Activated CD8-positive, alpha-beta memory T cell treated with anti-CD3 and anti-CD28 coated beads for 1 hour (primary cell): ENCODE measurements around the gene SNORC.
"Not testable (repeated sequence)": the region's sequence is repeated elsewhere in the genome, so short reads cannot be mapped to it uniquely, and the experiment has no call there.

Experiments
- DNase-seq, 2 donors: peaks; one replicate each; pipeline ENCODE4 v3.0.0-alpha.2; 2020; ENCODE audit warnings: low read depth in 1 of 2; ENCODE audit errors: extremely low read depth in 1 of 2

Gene SNORC

DNA sequence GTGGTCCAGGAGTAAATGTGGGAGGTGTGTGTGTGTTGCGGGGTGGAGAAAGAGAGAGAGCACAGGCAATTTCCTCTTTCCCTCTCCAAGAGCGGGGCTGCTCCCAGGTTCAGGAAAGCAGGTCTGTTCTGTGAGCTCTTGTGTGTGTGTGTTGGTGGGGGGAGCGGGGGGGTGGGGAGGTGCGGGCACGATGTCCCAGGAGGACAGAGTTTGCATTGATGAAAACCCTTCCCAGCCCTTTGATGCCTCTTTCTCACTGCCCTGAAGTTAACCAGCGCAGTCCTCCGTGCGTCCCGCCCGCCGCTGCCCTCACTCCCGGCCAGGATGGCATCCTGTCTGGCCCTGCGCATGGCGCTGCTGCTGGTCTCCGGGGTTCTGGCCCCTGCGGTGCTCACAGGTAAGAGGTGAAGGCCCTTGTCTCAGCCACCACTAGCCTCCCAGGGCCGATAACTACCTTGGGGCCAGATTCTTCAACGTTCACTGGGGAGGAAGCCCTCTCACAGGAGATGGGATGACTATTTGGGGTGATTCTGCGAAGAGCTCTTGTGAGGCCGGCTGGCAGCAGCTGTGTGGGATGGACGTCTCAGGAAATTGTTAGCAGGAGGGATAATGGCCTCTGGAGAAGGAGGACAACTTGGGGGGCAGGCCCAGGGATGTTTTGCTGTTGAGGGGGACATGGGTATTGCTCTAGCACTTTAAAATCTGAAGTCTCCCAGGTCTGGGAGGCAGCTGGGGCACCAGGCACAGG lies at the start of gene SNORC:
SNORC (plus strand) TSS at position 247 of the 748 bp plus-strand sequence; CDS start at position 325, 78 bp downstream.
- no peak for DNase-seq

DNA sequence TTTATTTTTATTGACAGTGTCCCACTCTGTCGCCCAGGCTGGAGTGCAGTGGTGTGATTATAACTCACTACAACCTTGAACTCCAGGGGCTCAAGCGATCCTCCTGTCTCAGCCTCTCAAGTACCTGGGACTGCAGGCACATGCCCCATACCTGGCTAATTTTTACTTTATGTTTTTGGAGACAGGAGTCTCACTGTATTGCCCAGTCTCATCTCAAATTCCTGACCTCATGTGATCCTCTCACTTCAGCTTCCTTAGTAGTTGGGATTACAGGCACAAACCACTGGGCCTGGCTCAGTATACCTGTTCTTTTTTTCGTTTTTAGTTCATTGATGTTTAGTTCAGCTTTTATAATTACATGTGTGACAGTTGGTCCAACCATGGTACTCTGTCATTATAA lies 40.1 kb upstream of the SNORC start:
- DNase-seq = no peak

DNA sequence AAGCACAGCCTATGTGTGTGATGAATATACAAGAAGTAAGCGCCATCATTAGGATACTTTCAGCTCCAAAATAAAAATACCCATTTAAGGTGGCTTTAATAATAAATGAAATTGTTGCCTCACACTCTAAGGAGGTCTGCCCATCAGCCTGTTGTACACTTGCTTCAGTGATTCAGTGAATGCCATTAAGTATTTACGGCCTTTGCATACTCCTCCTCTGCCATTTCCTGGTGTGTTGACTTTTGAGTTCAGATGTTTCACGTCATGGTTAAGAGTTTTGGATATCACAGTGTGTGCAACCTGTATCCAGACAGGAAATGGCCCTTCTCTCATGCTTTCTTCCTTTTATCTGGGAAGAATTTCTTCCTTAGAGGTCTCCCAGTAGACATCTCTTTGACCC lies 38.6 kb upstream of the SNORC start:
- no peak for DNase-seq

DNA sequence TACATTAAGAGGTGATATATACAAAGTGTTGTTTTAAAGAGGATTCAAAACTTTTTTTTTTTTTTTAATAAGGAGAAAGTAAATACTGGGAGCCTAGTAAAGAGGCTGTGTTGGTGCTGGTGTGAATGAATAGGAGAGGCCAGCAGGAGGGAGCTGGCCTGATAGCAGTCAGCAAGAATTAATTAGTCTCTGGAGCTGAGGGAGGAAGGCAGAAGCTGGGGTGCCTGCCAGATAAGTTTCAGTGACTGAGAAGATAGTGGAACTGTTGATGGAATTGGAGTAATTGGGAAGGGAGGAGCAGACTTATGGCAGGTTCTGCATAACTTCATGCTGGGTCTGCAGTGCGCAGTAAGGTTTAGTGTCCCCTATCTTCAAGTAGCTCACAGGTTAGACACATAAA lies 36.2 kb upstream of the SNORC start:
- DNase-seq = no peak

DNA sequence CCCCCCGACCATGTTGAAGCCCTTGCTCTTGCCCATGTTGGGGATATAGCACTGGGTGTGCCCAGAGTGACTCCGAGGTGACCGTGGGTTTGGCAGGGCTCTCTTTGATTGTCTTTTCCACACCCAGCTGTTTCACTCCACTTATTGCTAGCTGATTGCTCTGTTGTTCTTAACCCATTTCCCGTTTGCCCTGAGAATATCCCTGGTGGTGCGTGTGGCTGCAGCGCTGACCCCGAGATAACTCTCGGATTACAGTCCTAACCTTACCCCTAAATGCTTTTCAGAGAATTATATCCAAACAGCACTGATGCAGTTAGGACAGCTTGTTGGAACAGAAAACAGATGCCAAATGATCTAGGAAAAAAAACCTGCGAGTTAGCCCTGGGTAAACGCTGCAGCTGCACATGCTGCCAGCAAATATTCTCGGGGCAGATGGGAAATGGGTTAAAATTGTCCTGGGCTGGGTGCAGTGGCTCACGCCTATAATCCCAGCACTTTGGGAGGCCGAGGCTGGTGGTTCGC lies 34.3 kb upstream of the SNORC start:
- no peak for DNase-seq

DNA sequence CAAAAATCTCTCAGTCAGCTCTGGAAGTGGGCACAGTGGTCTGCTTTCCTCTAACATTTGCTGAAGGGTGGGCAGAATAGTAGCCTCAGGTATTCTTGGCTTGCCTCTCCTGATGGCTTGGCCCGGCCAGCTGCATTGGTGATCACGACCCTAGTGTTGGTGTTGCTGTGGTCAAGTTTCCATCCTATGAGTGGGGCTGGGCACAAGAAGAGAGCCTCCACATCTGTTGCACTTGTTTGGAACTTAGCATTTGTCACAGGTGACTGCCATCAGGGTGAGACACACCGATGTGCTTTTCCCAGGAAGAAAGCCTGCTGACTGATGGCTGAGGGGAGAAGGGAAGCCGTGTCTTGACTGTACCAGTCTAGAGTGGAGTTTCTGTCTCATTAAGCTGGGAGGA lies 33.1 kb upstream of the SNORC start:
- no peak for DNase-seq

DNA sequence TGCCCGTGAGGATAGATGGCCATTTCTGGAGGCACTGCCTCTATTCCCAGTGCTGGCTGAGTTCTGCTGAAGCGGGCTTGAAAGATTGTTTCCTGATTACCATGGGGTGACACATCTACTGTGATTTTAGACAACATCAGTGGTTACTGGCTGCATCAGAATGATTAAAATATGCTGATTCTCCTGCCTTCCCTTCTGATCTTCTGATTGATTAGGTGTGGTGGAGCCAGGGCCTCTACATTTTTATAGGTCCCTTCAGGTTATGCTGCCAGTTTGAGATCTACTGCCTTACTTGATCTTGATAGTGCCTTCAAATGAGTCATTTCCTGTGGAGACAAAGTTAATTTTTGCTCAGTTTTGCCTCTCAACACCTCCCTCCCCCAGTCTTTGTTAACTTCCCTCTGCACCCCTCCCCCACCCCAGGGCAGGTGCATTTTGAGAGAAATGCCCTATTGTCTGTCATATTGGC lies 31.6 kb upstream of the SNORC start:
- DNase-seq = peak; percentile 5 to 51

DNA sequence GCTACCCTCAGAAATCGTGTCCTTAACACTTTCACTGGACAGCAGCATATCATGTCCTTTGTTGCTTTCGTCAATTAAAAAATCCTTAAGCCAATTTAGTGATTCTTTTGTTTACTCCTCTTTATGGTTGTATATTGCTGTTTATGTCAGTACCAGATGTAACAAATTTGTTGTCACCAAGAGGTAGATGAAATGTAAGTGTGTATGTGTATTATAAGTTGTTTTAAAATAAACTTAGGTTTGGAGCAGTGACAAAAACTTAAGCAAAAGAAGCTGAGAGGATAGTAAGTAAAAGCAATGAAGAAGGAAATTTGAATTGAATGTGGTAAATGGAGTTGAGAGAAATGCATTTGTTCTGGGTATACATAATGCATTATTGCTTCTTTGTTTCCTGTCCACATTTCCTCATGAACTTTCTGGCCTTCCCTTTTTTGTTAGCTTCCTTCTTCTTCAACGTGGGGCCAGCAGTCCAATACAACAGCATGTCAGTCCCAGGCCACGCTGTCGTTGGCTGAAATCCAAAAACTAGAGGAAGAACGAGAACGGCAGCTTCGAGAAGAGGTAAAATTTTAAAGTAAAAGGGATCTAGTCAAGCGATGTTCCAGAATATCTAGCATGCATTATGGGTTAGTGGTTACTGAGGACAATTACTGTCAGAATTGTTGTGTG lies 30.5 kb upstream of the SNORC start:
- no peak for DNase-seq

DNA sequence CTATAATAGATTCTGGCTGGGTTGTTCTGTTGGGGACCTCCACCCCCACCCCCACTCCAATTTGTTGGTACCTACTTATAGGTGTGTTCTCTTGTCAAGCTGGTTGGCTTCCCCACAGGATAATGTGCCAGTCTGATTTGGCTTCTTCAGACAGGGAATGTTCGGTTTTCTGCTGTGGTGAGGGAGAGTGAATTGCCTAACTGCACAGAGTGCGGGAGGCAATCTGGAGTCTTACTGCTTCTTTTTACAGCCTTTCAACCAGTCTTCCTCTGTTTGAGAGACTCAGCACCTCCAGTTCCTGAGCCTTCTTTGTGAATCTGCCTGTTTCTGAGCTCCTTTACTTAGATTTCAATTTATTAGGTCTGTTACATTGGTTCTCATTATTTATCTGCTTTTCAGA lies 27.4 kb upstream of the SNORC start:
- no peak for DNase-seq

DNA sequence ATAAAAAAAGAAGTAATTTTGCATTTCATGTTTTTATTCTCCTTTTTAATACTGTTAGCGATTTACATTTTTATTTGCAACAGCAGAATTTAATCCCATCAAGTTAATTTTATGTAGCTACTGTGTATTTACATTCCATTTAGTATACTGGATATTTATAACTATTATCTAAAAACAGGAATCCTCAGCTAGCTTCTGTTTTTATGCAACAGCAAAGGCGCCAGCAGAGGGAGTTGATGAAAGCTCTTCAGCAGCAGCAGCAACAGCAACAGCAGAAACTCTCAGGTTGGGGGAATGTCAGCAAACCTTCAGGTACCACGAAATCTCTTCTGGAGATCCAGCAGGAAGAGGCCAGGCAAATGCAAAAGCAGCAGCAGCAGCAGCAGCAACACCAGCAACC lies 26.2 kb upstream of the SNORC start:
- DNase-seq = no peak

DNA sequence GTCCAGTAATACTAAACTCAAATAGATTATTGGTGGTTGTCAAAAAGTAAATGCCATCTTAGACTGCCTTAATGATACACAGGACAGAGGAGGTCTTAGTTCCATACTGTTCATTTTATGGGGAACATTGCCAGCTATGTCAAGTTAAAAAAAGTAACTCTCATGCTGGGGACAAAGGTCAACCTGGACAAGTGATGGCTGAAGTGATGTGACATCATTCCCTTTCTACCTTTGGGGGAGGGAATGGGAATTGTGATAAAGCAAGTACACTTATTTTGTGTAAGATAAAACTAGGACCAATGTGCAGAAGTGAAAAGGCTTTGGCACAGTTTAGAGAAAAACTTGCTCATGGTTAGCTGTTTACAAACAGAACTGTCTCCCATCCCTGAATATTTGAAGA lies 24.0 kb upstream of the SNORC start:
- no peak for DNase-seq

DNA sequence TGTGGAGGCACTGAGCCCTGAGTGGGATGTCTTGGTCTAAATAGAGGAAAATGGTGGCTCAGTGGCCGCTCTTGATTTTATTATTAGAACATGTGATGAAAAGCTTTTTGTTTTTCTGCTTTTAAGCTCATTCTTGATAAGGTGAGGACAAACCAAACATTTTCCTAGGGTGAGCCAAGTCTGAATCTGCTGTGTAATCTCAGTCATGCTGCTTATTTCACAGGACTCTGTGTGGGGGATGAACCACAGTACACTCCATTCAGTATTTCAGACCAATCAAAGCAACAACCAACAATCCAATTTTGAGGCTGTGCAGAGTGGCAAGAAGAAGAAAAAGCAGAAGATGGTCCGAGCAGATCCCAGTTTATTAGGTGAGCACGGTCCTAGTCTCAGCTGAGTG lies 20.0 kb upstream of the SNORC start:
- no peak for DNase-seq

DNA sequence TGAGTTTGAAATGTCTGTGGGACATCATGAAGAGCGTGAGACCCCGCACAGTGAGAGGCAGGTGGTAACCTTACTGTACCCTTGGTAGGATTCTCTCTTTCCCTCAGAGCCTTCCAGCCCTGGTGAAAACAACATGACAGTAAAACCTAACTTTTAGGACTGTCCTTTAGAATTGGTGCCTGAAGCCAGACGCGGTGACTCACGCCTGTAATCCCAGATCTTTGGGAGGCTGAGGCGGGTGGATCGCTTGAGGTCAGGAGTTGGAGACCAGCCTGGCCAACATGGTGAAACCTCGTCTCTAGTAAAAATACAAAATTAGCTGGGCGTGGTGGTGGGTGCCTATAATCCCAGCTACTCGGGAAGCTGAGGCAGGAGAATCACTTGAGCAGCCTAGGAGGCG lies 18.0 kb upstream of the SNORC start:
- not testable (repeated sequence) for DNase-seq

DNA sequence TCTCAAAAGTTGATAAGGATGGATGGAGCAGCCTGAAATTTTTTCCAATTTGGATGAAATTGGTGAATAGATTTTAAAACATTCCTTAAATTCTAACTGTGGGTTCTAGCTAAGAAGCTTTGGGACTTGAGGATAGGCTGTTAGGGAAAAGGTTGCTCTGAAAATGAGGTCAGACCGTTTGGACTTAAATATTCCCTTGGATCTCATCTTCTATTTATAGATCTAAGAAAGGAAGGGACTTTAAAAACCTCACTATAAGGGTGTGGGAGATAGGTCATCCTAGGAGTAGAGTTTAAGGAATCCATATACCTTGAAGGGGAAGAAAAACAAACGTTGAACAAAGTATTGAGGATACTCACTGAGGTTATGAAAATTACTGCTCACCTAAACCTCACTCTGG lies 17.4 kb upstream of the SNORC start:
- no peak for DNase-seq

DNA sequence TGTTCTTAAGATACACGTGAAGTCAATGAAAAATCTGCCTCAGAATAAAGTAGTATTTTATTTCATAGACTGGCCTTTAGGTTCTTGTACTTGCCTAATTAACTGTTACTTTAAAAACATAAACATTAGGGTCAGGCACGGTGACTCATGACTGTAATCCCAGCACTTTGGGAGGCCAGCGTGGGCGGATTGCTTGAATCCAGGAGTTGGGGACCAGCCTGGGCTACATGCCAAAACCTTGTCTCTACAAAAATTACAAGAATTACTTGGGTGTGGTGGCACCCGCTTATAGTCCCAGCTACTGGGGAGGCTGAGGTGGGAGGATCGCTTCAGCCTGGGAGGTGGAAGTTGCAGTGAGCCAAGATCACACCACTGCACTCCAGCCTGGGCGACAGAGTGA lies 16.0 kb upstream of the SNORC start:
- DNase-seq = no peak

DNA sequence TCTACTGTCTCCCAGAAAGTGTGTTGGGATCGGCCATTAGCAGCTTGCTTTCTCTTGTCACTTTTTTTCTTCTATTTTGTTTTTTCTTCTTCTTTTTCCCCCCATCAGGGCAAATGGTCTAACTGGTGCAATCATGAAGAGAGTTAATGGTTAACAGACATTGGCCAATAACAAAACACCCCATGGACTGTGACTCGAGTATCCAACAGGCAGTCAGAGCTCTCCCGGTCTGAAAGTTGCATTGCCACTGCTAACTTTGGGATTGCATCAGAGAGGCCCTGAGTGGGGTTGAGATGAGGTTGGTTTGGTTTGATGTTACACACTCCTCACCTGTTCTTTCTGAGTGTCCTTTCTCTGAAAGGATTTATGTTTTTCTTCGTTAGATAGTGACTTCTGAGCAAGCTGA lies 12.9 kb upstream of the SNORC start:
- no peak for DNase-seq

DNA sequence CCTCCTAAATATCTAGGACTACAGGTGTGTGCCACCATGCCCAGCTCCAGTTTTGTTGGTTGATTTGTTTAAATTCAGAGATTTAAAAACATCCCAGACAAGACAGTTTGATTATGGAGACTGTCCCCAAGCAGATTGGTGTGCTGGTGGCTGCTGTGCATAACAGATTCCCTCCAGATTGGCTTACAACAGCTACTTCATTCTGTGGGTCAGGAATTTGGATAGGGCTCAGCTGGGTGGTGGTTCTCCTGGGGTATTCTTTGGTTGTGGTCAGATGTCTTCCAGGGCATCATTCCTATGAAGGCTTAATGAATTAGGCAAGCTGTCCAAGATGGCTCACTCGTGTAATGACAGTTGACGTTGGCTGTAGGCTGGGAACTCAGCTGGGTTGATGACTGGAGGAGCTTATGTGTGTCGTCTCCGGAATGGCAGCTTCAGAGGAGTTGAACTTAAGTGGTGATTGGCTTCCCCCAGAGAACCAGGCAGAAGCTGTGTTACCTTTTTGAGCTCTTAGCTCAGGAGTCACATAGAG lies 10.6 kb upstream of the SNORC start:
- DNase-seq = no peak

DNA sequence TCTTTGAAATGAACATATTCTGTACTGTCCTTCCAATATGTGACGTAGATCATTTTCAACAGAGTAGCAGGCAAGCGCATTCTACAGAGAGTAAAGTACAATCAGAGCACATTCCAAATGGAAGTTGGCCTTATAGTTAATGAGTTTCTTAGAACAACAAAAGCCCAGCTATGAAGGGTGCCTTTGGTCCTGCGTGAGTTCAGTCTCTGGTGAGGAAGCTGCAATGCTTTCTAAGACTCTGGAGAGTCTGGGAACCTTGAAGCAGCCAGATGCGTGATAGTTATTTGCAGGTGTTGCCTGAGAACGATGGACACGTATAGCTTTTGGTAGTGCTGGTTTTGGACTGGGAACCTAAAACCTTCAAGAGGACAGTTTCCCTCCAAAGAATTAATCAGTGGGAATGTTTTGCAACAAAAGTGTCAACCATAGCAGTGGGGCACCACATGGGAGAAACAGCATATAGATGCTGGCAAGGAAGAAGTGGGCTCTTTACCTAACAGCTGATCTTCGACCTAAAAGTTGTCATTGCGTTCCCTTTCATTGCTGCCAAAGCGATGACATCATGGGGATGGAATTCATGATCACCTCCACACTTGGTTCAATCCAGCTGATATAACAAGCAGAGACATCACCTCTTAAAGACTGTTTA lies 9.3 kb upstream of the SNORC start:
- DNase-seq = no peak

DNA sequence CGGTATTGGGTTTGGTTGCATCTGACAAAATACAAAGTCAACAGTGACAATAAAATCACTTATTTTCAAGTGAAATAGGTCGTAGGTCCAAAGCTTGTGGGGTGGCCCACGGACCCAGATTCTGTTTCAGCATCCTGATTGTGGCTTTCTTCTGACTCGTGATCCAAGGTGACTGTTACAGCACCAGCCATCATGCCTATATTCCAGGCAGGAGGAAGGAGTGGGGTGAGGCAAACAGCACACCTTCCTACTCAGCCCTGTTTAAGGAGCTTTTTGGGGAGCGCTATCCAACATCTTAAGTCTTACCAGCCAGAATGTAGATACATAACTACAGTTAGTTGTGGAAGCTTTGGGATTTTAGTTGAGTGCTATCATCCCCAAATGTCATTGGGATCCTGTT lies 8.7 kb upstream of the SNORC start:
- no peak for DNase-seq

DNA sequence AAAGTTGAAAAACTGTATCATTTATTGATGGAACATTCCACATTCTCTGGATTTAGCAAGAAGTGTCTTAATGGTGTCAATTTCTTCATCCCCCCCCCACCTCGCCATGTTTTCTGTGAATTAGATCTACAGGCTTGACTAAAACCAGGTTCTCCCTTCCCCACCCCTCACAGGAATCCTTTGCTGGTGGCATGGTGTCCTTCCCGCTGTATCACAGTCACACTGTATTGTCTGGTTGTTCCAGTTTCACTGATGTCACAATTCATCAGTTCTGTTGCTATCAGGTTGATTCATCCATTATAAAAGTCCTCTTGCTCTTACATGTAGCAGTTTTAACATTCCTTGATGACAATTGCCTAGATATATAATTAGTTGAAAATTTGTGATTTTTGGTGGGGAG lies 6.1 kb upstream of the SNORC start:
- no peak for DNase-seq

DNA sequence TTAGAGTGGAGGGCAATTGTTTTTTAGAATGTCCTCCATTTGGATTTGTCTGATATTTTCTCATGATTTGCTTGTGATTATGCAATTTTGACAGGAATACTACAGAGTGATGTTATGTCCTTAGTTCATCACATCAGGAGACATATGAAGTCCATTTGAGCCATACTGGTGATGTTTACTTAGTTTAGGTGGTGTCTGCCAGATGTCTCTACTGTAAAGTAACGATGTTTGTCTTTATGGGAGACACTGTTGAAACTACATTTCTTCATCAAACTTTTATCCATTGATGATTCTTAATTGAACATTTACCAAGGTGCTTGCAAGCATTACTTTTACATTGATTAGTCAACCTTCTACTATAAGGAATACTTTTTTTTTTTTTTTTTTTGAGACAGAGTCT lies 4.9 kb upstream of the SNORC start:
- no peak for DNase-seq

DNA sequence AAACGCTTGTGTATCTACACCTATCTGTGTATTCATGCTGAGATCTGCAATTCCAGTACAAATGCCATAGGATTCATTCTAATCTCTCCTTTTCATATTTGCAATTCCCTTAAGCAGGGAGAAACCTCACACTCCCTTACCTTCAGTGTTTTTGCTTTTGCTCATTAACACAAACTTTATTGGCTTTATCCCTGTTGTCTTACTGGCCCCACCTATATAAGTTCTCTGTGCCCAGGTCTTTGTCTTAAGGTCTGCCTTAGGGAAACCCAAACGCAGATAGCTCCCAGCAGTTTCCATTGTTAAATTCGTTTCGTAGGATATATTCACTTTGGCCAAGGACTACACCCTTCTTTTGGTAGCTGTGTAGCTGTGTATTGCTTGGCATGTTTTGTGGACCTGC lies 4.0 kb upstream of the SNORC start:
- DNase-seq = no peak
